Activated CD8-positive, alpha-beta memory T cell treated with anti-CD3 and anti-CD28 coated beads, Interleukin-2, amount 50 U/mL, for 4 hours (primary cell): ENCODE measurements around the gene PDIA4.

ENCODE experiments used
- DNase-seq: peaks from one replicate; pipeline ENCODE4 v3.0.0-alpha.2; 2020

Gene PDIA4

GRCh38 chr7:148964483-148965267 is 63.6 kb downstream of the PDIA4 start:
- no peak for DNase-seq

- DNase-seq, result no peak
Measured at GRCh38 chr7:148963583-148964482, 64.5 kb downstream of the PDIA4 start.

- DNase-seq, result peak; percentile 62
Measured at GRCh38 chr7:148962823-148963582, 65.3 kb downstream of the PDIA4 start.

- no peak for DNase-seq
Measured at GRCh38 chr7:148962440-148962822, 65.9 kb downstream of the PDIA4 start.

- no peak for DNase-seq
Measured at GRCh38 chr7:148959726-148960125, 68.6 kb downstream of the PDIA4 start.

GRCh38 chr7:148958061-148958460 is 70.2 kb downstream of the PDIA4 start:
- DNase-seq, result no peak

GRCh38 chr7:148954766-148955165 is 73.5 kb downstream of the PDIA4 start:
- no peak for DNase-seq

- DNase-seq, result no peak
Measured at GRCh38 chr7:148953676-148954075, 74.6 kb downstream of the PDIA4 start.
